Gastrocnemius medialis (tissue), 4 donors: ENCODE results near the gene SPDYE6. TPM values are rescaled to one million over a fixed set of nuclear protein-coding genes. Genes with fewer than 3 reads are reported as not detected.
"Not testable (repeated sequence)": the region's sequence is repeated elsewhere in the genome, so short reads cannot be mapped to it uniquely, and the experiment has no call there.

Source experiments
- ATAC-seq, 2 donors: fragments of 150-250 bp; one replicate each; pipeline ENCODE4 v1.9.1; 2016
- DNase-seq, 2 donors: peaks; one replicate each; pipeline ENCODE4 v3.0.0-alpha.2; 2019
- H3K27ac ChIP-seq, 4 donors: fragments of 200-600 bp; sonication (generic); 1 replicate in 1 of 4; 2 replicates in 3 of 4; pipeline ENCODE4 v1.5.1; 2016 to 2018; ENCODE audit warnings: mild to moderate bottlenecking in 2 of 4, moderate library complexity in 1 of 4
- H3K27me3 ChIP-seq, 3 donors: fragments of 200-600 bp; sonication (generic) in 2 of 3; 1 replicate in 1 of 3; 2 replicates in 2 of 3; pipeline versions ENCODE4 v1.5.1 to v1.6.0; 2016 to 2019; ENCODE audit warnings: mild to moderate bottlenecking in 1 of 3, moderate library complexity in 1 of 3
- H3K36me3 ChIP-seq, 2 donors: fragments of 200-600 bp; sonication (generic) in 1 of 2; one replicate each; pipeline ENCODE4 v1.5.1; 2017 to 2018
- H3K4me1 ChIP-seq, 2 donors: fragments of 200-600 bp; sonication (generic) in 1 of 2; one replicate each; pipeline ENCODE4 v1.5.1; 2016 to 2017; ENCODE audit warnings: mild to moderate bottlenecking in 2 of 2
- H3K4me3 ChIP-seq, 4 donors: fragments of 200-600 bp; sonication (generic) in 3 of 4; 1 replicate in 1 of 4; 2 replicates in 3 of 4; pipeline ENCODE4 v1.5.1; 2016 to 2019; ENCODE audit warnings: mild to moderate bottlenecking in 2 of 4
- H3K9me3 ChIP-seq, 3 donors: fragments of 200-600 bp; sonication (generic) in 2 of 3; 1 replicate in 1 of 3; 2 replicates in 2 of 3; pipeline ENCODE4 v1.5.1; 2016 to 2019
- POLR2A ChIP-seq, 2 donors: fragments of 450-650 bp; IDR thresholded peaks; one replicate each; pipeline ENCODE4 v1.6.1; 2017; ENCODE audit warnings: antibody characterized with exemption in 2 of 2, mild to moderate bottlenecking in 2 of 2, moderate library complexity in 2 of 2
- in situ Hi-C, 4 donors: fragments of 200-750 bp; cut with MboI; loops; one replicate each; pipeline versions ENCODE4 v1.15.0 to v1.8.0; 2017; ENCODE audit warnings: low sequenced_read_pairs in 4 of 4
- intact Hi-C: fragments of 100-400 bp; cut with DNase I; formaldehyde crosslinking; loops from one replicate; pipeline ENCODE4 v1.15.1; 2023; ENCODE audit warnings: low total_unique reads
- total RNA-seq, 4 donors: library from RNA; depleted of rRNA; stranded (reverse); fragments of >200 nt; gene quantifications; one replicate each; pipeline versions ENCODE4 v1.1.0 to v1.2.3, GENCODE V29; 2016
- TF ChIP-seq, protein P1 (sequence below), 5 experiments: fragments of 450-650 bp in 3 of 5; fragments of 200-600 bp in 2 of 5; sonication (generic) in 2 of 5; IDR thresholded peaks in 4 of 5; conservative IDR thresholded peaks in 1 of 5; 1 replicate in 4 of 5; 2 replicates in 1 of 5; pipeline ENCODE4 v1.5.1; 2016 to 2019; ENCODE audit warnings: antibody characterized with exemption in 5 of 5, mild to moderate bottlenecking in 3 of 5, moderate library complexity in 3 of 5

The SPDYE6 gene
- total RNA-seq, 4 donors from 2014 or later = not detected

DNA sequence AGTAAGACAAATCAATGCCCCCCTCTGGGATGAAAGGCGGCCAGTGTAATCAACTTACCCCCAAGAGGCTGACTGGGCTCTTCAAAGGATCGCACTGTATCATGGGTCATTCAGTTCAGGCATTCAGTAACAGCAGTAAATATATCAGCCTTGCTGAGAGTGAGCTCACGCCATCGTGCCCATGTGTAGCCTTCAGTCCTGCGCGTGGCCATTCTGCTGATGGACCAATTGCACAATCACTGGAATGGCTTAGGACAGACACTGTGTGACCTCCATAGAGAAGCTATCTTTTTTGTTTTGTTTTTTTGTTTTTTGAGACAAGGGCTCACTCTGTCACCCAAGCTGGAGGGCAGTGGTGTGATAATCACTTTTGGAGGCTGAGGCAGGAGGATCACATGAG, 30.8 kb upstream of the SPDYE6 start:
- Histone ChIP-seq H3K4me1 (no peaks in the 10 kb centered on the region), H3K36me3 (peaks cover 0 to 8% of the 10 kb centered on the region in 2 donors), H3K27me3 (no peaks in the 10 kb centered on the region), H3K27ac (no peak overlapping the region), H3K9me3 (no peaks in the 10 kb centered on the region), H3K4me3 (no peak overlapping the region)
- DNase-seq = no peak
- intact Hi-C loops (no loop called here), in situ Hi-C loops (loop anchor here in 3 of 4 donors (25.0 kb wide), 1 partner anchor 850 kb away; no protein-coding TSS in a partner anchor)
- ATAC-seq = no peak
- no peak for TF ChIP-seq POLR2A (IDR thresholded peaks at IDR 0.05)
- TF ChIP-seq, protein P1, sequence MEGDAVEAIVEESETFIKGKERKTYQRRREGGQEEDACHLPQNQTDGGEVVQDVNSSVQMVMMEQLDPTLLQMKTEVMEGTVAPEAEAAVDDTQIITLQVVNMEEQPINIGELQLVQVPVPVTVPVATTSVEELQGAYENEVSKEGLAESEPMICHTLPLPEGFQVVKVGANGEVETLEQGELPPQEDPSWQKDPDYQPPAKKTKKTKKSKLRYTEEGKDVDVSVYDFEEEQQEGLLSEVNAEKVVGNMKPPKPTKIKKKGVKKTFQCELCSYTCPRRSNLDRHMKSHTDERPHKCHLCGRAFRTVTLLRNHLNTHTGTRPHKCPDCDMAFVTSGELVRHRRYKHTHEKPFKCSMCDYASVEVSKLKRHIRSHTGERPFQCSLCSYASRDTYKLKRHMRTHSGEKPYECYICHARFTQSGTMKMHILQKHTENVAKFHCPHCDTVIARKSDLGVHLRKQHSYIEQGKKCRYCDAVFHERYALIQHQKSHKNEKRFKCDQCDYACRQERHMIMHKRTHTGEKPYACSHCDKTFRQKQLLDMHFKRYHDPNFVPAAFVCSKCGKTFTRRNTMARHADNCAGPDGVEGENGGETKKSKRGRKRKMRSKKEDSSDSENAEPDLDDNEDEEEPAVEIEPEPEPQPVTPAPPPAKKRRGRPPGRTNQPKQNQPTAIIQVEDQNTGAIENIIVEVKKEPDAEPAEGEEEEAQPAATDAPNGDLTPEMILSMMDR (IDR thresholded peaks at IDR 0.05 in 4 of 5, conservative IDR thresholded peaks at IDR 0.05 in 1 of 5) = no peak

DNA sequence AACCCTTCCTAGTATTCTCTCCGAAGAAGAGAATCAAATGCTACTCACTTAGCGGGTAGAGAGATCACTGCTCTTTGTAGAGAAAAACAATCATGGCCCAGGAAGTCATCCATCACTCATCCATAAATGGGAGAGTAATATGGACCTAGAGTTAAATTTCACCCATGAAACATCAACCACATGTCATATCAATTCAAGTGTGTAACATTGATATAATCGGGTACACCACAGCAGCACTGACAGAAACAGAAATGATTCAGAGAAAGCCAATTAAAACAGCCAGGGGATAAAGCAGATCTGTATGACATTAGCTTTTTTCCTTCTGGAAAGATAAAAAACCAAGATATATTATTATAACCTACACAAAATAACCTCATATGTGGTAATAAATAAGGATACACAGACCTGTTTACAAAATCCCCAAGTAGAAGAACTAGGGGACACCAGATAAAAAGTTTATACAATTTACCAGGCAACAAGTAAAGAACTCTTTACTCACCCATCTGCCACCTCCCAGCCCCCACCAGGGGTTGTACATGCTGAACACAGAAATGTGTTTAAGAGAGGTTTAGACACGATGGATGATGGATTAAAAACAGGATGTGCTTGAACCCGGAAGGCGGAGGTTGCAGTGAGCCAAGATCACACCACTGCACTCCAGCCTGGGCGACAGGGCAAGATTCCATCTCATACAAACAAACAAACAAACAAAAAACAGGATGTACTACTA, 25.6 kb upstream of the SPDYE6 start:
- H3K4me3 ChIP-seq, H3K27me3 ChIP-seq, intact Hi-C loops, H3K4me1 ChIP-seq, H3K27ac ChIP-seq, H3K9me3 ChIP-seq, DNase-seq, ATAC-seq: not testable (repeated sequence)
- H3K36me3 ChIP-seq = peaks cover 0 to 42% of the 10 kb centered on the region in 2 donors
- in situ Hi-C loops = loop anchor here in 3 of 4 donors (25.0 kb wide), 1 partner anchor 845 kb away; no protein-coding TSS in a partner anchor

DNA sequence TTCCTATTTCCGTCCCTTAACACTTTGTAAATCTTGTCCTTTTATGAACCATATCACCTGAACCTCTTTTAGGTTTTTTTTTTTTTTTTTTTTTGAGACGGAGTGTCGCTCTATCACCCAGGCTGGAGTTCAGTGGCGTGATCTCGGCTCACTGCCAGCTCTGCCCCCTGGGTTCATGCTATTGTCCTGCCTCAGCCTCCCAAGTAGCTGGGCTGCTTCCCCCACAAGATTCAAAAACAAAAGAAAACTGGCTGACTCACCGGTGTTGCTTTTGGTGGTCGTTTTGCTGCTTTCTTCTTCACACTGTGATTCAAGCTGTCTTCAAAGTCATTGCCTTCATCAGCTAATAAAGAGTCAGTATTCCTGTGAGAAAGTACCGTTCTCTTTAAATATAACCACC, 24.6 kb upstream of the SPDYE6 start:
- H3K27me3 ChIP-seq, H3K4me3 ChIP-seq, intact Hi-C loops, DNase-seq, H3K4me1 ChIP-seq, ATAC-seq, H3K27ac ChIP-seq, H3K9me3 ChIP-seq: not testable (repeated sequence)
- in situ Hi-C loops = loop anchor here in 3 of 4 donors (25.0 kb wide), 1 partner anchor 844 kb away; no protein-coding TSS in a partner anchor
- peaks cover 0 to 45% of the 10 kb centered on the region in 2 donors for H3K36me3 ChIP-seq

DNA sequence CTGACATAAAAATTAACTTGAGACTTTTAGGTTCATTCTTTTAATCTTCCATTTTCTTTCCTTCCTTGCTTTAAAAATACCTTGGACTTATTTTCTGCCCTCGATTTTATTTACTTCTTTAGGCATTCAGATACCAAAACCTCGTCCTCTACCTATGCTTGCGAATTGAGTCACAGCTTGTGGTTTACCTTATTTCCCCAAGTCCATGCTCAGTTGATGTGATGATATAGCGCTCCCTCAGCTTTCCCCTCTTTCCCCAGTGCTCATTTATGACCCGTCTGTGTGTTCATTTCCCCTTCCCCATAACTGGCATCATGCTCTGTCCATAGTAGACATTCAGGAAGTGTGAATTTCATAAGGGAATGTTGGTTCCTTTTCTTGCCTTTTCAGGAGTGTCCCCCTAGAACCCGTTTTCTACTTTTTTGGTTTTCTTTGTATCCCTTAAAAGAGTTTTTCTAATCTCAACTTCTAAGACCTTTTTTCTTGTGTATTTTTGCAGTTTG, 20.8 kb upstream of the SPDYE6 start:
- ATAC-seq (no peak), DNase-seq (no peak)
- no peaks in the 10 kb centered on the region for H3K4me1 ChIP-seq
- intact Hi-C loops = no loop called here
- H3K27ac ChIP-seq = no peak overlapping the region
- no peaks in the 10 kb centered on the region for H3K9me3 ChIP-seq
- H3K36me3 ChIP-seq = peaks cover 0 to 47% of the 10 kb centered on the region in 2 donors
- in situ Hi-C loops = loop anchor here in 3 of 4 donors (25.0 kb wide), 1 partner anchor 840 kb away; no protein-coding TSS in a partner anchor
- H3K27me3 ChIP-seq = no peaks in the 10 kb centered on the region
- TF ChIP-seq POLR2A (IDR thresholded peaks at IDR 0.05) = no peak
- TF ChIP-seq, protein P1 (IDR thresholded peaks at IDR 0.05 in 4 of 5, conservative IDR thresholded peaks at IDR 0.05 in 1 of 5) = no peak
- H3K4me3 ChIP-seq = no peak overlapping the region

DNA sequence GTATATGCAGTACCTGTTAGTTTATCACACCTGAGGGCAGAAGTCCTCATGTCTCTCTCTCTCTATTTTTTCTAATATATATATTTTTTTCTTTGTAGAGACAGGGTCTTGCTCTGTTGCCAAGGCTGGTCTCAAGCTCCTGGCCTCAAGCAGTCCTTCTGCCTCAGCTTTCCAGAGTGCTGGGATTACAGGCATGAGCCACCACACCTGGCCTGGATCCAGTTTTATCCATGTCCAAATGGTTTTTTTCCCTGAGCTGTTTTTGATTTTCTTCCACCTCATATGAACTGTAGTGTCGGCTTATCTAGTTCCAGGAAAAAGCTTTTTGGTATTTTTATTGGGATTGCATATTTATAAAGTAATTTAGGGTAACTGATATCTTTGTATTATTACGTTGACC, 16.6 kb upstream of the SPDYE6 start:
- H3K4me1 ChIP-seq, in situ Hi-C loops, intact Hi-C loops, H3K27me3 ChIP-seq, DNase-seq, H3K9me3 ChIP-seq, H3K4me3 ChIP-seq, ATAC-seq: not testable (repeated sequence)
- Histone ChIP-seq H3K36me3 (peaks cover 0 to 19% of the 10 kb centered on the region in 2 donors), H3K27ac (peak overlapping the region in 2 of 4 donors; percentile 30 to 43)

DNA sequence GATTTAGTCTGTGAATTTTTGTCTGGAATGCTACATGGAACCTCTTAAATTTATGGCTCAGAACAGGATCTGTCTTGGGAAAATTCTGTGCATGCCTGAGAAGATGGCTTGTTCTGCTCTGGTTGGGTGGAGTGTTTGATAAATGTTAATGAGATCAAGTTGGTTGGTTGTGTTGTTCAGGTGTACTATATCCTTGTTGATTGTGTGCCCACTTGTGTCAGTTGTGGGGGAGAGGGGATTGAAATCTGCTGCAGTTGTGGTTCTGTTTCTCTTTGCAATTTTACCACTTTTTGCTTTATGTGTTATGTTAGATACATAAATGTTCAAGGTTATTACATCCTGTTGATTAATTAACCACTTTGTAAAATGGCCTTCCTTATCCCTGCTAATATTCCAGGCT, 13.8 kb upstream of the SPDYE6 start:
- in situ Hi-C loops, ATAC-seq, H3K9me3 ChIP-seq, H3K36me3 ChIP-seq, intact Hi-C loops, DNase-seq, H3K4me1 ChIP-seq, H3K4me3 ChIP-seq, H3K27ac ChIP-seq, H3K27me3 ChIP-seq: not testable (repeated sequence)

DNA sequence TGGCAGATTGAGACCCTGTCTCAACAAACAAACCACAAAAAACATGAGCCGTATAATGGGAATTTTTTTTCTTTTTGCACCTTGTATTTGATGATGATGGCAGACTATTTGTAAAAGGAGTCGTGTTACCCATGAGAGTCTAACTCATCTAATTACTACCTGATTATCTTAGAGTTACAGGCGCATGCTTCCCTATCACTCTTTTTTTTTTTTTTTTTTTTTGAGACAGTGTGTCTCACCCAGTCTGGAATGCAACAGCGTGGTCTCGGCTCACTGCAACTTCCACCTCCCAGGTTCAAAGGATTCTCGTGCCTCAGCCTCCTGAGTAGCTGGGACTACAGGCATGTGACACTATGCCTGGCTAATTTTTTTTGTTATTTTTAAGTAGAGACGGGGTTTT, 9.1 kb upstream of the SPDYE6 start:
- H3K4me3 ChIP-seq, H3K4me1 ChIP-seq, intact Hi-C loops, H3K27ac ChIP-seq, H3K36me3 ChIP-seq, H3K9me3 ChIP-seq, DNase-seq, H3K27me3 ChIP-seq, ATAC-seq, in situ Hi-C loops: not testable (repeated sequence)

DNA sequence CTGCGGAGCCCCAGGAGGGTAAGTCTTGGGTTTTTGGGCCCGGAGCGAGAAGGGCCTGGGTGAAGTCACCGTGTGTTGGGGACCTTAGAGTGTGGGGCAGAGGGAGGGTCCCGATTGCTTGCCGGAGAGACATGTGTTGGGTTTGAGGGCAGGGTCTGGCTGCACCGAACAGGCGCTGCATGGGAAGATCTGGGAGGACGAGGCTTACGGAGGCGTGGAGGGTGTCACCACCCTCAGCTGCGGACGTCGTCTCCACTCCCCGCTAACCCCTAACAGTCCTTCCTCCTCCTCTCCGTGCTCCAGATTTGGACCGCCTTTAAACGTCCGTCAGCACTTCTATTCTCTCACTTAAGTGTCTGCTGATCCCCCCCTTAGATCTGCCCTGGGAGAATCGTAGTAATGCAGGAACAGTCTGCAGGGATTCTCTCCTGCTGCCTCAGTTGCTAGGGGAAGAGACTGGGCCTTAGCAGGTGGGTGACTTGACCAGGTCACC, 8.2 kb upstream of the SPDYE6 start:
- H3K4me1 ChIP-seq, H3K36me3 ChIP-seq, ATAC-seq, H3K9me3 ChIP-seq, DNase-seq, in situ Hi-C loops, H3K27me3 ChIP-seq: not testable (repeated sequence)
- Histone ChIP-seq H3K4me3 (peak overlapping the region; percentile 77 to 93 (median 89)), H3K27ac (peak overlapping the region; percentile 91 to 99 (median 97))
- intact Hi-C loops = loop anchor here (5.0 kb wide), 1 partner anchor 57 kb away; no protein-coding TSS in a partner anchor
